K562 (cell line): ENCODE measurements around the gene SCAMP2.

ENCODE experiments used
- HNRNPLL ChIP-seq: fragments of 200-400 bp; formaldehyde crosslinking; IDR thresholded peaks from 2 replicates; pipeline ENCODE4 v1.6.1; 2017; ENCODE audit warnings: low read length, low read depth, mild to moderate bottlenecking; ENCODE audit not compliant: poor library complexity, severe bottlenecking
- LARP7 ChIP-seq: fragments of 450-650 bp; IDR thresholded peaks from 2 replicates; pipeline ENCODE4 v1.6.1; 2016
- MIER1 ChIP-seq: fragments of 450-650 bp; IDR thresholded peaks from 2 replicates; pipeline ENCODE4 v1.6.1; 2016; ENCODE audit warnings: antibody characterized with exemption, mild to moderate bottlenecking, low read depth
- MTA3 ChIP-seq: fragments of 450-650 bp; formaldehyde crosslinking; IDR thresholded peaks from 2 replicates; pipeline ENCODE4 v1.6.1; 2017; ENCODE audit warnings: mild to moderate bottlenecking, borderline replicate concordance
- TBP ChIP-seq: optimal IDR thresholded peaks from 2 replicates; pipeline ENCODE3; 2011; ENCODE audit warnings: low read depth, low read length, improper control_type of control experiment
- TF ChIP-seq, protein P1 (sequence below): fragments of 450-650 bp; IDR thresholded peaks from 2 replicates; pipeline ENCODE4 v1.7.1; 2018; ENCODE audit warnings: mild to moderate bottlenecking, low read depth; ENCODE audit not compliant: partially characterized antibody

DNA sequence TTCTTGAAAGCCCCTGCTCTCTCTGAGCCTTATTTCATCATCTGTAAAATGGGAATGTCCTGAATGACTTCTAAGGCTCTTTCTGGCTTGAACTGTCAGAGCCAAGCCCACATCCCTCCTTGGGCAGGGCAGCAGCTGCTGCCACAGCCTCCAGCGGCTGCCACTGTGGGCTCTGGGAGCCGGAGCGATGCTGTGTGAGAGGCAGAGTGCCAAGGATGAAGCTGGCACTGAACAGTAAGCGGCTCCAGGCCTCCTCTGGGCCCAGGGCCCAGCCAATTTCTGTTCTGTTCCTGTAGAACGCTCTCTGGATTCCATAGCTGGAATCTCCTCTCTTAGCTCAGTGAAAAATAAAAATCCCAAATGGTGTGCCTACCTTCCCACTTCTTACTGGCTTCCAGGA, 42.3 kb downstream of the SCAMP2 start:
- TF ChIP-seq LARP7 (no peak), TBP (no peak), MIER1 (no peak), MTA3 (no peak), HNRNPLL (no peak)
- TF ChIP-seq, protein P1, sequence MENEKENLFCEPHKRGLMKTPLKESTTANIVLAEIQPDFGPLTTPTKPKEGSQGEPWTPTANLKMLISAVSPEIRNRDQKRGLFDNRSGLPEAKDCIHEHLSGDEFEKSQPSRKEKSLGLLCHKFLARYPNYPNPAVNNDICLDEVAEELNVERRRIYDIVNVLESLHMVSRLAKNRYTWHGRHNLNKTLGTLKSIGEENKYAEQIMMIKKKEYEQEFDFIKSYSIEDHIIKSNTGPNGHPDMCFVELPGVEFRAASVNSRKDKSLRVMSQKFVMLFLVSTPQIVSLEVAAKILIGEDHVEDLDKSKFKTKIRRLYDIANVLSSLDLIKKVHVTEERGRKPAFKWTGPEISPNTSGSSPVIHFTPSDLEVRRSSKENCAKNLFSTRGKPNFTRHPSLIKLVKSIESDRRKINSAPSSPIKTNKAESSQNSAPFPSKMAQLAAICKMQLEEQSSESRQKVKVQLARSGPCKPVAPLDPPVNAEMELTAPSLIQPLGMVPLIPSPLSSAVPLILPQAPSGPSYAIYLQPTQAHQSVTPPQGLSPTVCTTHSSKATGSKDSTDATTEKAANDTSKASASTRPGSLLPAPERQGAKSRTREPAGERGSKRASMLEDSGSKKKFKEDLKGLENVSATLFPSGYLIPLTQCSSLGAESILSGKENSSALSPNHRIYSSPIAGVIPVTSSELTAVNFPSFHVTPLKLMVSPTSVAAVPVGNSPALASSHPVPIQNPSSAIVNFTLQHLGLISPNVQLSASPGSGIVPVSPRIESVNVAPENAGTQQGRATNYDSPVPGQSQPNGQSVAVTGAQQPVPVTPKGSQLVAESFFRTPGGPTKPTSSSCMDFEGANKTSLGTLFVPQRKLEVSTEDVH = no peak
